ENCODE measurements around the gene RBM23.

GRCh38 chr14:22939684-22940083 lies 20.7 kb upstream of the RBM23 start:
- TF ChIP-seq MAZ (IDR thresholded peaks at IDR 0.05; ENCODE audit: borderline replicate concordance, low read depth, low read length) (no peak), CTCF (IDR thresholded peaks at IDR 0.05) (no peak), POLR2A (IDR thresholded peaks at IDR 0.05; ENCODE audit: low read length) (no peak), EP300 (IDR thresholded peaks at IDR 0.05) (no peak), CEBPB (IDR thresholded peaks at IDR 0.05) (no peak), NR3C1 (IDR thresholded peaks at IDR 0.05) (no peak), KDM1A (IDR thresholded peaks at IDR 0.05; ENCODE audit: low read depth) (no peak)
